CMK (cell line): ENCODE results near the gene NECTIN4.

Experiments
- DNase-seq: peaks from one replicate; pipeline ENCODE4 v3.0.0-alpha.2; 2010; ENCODE audit warnings: low read depth

The NECTIN4 gene

GRCh38 chr1:161111527-161111926 lies 22.2 kb upstream of the NECTIN4 start:
- no peak for DNase-seq

- DNase-seq, result no peak
These were observed 21.8 kb upstream of the NECTIN4 start for GRCh38 chr1:161111117-161111516.

GRCh38 chr1:161106431-161106830 lies 17.1 kb upstream of the NECTIN4 start:
- no peak for DNase-seq

- no peak for DNase-seq
These were observed 11.2 kb upstream of the NECTIN4 start for GRCh38 chr1:161100556-161100955.

DNA sequence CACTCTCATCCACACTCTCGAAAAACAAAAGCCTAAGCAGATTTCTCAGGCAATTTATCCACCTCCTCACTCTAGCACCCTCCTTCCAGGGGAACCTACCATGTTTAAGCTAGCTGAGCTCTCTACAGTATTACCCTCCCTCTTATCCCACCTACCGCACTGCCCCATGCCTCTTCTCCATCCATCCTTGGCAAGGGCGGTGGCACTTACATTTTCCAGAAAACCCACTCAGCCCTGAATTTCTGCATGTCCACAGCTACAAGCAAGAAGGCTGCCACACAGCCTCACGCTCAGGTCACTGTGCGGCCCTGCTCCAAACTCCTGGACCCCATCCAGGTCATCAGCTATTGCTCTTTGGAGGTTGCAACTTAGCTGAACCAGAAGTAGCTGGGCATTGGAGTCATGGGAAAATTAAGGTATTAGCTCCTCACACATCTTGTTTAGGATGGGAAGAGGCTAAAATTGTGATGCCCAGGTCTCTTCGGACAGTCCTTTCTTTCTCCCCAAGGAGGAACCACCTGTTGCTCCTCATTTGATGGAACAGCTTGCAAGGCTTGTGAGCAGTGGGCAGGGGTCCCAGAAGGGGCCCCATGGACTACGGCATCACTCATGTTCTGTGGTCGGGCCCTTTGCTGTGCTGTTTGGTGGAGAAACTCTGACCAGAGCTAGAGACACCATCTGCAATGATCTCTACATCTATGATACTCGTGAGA lies 9.9 kb upstream of the NECTIN4 start:
- DNase-seq, result no peak

DNA sequence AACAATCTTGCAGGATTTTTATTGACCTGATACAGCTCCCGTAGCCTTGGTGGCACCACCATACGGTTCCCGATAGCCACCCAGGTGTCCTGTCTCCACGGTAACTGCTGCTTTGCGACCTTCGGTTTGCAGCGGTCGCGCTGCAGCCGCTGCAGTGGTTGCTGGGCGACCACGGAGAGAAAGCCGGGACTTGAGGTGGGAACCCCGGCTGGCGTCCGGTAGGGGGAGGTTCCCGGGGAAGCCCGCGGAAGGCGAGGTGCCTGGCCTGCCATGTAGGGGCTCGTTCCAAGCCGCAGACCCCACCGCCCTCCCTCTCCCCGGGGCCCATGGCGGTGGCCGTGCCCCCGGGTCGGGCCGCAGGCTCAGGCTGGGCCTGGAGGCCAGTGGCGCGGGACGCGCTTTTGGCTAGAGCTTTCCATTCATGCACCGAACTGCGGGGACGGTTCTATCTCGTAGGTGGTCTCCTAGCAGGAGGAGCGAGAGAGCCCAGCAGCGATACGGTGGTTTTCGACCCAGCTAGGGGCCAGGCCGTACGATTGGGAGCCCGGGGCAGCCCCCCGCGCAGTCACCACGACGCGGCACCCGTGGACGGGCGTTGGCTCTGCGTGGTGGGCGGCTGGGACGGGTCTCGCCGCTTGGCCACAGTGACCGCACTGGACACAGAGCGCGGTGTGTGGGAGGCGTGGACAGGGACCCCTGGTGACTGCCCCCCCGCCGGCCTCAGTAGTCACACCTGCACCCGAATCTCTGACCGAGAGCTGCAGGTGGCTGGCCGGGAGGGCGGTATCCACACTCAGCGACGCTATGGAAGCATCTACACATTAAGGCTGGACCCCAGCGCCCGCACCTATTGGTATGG lies 9.1 kb upstream of the NECTIN4 start, which contains the start of gene KLHDC9:
Gene KLHDC9, plus strand, starts transcription at position 152 of the 859 bp plus-strand sequence. Its CDS starts 175 bp downstream, at position 327.
- DNase-seq, result no peak

DNA sequence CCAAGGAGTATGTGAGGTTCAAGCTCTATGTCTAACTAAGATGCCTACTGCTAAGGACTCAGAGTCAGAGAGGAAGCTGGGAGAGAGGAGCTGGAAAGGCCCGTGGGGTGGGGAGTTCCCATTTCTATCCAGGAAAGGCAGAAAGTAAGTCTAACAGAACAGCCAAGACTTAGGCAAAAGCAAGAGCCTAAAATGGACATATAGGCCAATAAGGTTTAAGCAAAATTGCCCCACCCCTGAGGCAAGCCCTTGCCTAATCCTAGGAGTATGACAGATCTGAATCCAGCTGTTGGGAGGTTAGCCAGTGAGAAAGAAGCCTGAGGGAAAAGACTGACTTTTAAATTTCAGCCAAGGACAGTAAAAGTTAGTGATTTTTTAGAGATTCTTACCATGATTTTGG lies 7.2 kb upstream of the NECTIN4 start:
- DNase-seq, result no peak

- DNase-seq, result no peak
These were observed 6.7 kb upstream of the NECTIN4 start for GRCh38 chr1:161096015-161096414.

DNA sequence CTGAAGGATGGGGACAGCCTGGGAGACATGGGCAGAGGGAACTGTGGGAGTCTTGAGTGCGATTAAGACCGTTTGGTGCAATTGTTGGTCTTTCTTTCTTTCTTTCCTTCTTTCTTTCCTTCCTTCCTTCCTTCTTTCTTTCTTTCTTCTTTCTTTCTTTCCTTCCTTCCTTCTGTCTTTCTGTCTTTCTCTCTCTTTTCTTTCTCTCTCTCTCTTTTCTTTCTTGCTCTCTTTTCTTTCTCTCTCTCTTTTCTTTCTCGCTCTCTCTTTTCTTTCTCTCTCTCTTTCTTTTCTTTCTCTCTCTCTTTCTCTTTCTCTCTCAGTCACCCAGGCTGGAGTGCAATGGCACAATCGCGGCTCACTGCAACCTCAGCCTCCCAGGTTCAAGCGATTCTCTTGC lies 5.9 kb upstream of the NECTIN4 start:
- no peak for DNase-seq

DNA sequence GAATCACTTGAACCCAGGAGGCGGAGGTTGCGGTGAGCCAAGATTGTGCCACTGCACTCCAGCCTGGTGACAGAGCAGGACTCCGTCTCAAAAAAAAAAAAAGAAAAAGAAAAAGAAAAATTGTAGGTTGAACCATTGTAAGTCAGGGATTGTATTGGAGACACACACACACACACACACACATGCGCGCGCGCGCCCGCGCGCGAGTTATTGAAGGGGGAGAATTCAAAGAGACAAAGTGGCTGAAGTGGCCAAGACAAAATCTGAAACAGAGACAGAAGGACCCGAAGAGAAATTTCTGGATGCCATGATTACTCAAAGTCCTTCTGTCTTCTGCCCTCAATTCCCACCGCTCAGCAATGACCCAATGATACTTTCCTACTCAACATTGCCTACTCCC lies 5.1 kb upstream of the NECTIN4 start:
- DNase-seq, result no peak

- no peak for DNase-seq
These were observed 3.3 kb upstream of the NECTIN4 start for GRCh38 chr1:161092621-161093028.

- no peak for DNase-seq
These were observed 2.6 kb upstream of the NECTIN4 start for GRCh38 chr1:161091796-161092507.

DNA sequence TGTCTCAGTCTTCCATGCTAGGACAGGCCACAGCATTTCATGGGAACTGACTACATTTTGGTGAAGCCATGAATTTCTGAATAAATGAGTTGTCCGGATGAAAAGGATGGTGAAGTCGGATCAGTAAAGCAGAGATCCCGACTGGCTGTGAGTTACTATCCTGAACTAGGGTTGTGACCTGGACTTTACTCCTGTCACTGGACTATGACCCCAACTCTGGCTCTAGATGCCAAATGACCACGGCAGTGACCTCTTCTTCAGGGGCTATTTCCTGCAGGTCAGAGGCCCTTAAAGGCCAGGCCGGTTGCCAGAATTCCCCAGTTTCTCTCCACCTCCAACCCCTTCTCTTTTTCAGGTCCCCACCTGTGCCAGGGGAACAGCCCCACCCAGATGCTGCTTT lies 1.7 kb upstream of the NECTIN4 start:
- no peak for DNase-seq

DNA sequence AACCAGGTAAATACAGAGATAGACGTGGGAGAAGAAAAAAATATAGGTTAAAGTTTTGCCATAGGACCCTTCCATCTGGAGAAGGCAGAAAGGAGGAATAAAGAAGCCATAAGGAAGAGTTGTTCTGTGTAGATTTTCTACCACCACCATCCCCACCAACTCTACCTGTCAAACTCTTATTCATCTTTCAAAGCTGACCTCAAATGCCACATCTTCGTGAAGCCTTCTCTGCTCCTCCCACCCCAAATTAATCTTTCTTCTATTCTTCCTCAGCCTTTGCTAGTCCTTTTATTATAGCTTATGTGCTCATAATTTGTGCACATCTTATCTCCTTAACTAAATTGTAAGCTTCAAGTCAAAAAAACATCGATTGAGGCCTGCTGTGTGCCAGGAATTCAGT lies 1.3 kb upstream of the NECTIN4 start:
- no peak for DNase-seq

- no peak for DNase-seq
These were observed 580 bp upstream of the NECTIN4 start for GRCh38 chr1:161089938-161090337.

- no peak for DNase-seq
These were observed 709 bp downstream of the NECTIN4 start for GRCh38 chr1:161088587-161089110.

- DNase-seq, result no peak
These were observed 2.9 kb downstream of the NECTIN4 start for GRCh38 chr1:161086457-161086856.

DNA sequence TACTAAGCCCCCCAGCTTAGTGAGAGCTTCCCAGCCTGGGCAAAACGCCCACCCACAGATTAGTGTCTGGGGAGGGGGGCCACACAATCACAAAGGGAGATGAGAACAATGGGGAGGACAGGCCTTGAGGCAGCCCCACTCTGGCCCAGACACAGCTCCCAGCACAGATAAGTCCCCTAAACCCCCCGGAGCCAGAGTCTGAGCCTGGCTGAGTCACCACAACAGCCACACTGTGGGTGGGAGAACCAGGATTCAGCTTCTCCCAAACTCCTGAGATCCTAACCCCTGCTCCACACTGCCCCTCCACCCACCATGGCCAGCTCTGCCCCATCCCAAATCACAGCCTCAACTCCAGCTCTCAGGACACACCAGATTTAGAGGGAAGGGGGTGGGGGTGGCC lies 4.2 kb downstream of the NECTIN4 start:
- no peak for DNase-seq

DNA sequence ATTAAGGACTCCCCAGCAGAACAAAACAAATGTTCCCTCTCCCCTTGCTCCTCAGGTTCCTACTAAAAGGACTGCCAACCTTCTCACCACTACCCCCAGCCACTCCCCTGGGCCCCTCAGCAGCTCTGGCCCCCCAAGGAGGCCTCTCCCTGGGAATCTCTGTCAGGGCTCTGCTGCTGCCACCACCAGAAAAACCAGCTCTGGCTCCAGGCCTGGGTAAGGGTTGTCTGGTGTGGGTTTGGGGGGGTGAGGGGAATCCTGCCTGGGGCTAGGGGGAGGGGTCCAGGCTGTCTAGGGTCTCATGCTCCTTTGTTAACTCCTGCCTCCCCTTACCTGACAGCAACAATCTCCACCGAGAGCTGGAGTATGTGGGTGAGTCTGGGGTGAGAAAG lies 4.8 kb downstream of the NECTIN4 start:
- no peak for DNase-seq

- no peak for DNase-seq
These were observed 5.4 kb downstream of the NECTIN4 start for GRCh38 chr1:161083748-161084596.

DNA sequence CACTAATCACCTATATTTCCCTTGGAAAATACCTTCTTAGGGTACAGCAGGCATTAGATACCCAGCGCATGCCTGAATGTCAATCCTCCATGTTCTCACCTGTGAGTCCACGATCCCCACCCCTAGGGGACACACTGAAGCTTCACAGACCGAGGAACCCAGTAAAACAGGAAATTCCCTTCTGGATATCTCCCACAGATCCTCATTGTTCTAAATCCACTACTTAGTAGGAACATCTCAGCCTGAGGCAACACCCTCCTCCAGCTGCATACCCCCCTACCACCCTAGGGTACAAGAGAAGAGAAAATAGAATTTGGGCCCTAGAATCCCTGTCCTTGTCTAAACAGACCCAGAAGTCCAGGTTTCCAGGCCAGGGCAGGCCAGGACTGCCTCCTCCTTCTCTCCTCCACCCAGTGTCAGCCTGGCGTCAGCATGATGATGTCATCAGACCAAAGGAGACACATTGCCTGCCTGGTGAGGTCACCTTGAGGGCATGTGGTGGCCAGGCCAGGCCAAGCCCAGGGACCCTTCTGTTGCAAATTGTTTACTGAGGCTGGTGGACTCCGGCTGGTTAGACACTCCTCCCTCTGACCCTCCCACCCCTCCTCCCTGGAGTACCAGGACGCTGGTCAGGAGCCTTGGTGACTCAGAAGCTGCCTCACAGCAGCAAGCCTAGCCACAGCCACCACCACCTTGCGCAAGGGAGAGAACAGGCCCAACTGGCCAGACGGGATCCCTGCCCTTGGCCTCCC lies 6.2 kb downstream of the NECTIN4 start:
- DNase-seq, result no peak
